Measurements from ENCODE around the gene RERE. TPM values are rescaled to one million over a fixed set of nuclear protein-coding genes. Genes with fewer than 3 reads are reported as not detected.

RERE gene
- total RNA-seq, 3 donors from 2014 or later: 99.5 to 204 (median 174) TPM

DNA sequence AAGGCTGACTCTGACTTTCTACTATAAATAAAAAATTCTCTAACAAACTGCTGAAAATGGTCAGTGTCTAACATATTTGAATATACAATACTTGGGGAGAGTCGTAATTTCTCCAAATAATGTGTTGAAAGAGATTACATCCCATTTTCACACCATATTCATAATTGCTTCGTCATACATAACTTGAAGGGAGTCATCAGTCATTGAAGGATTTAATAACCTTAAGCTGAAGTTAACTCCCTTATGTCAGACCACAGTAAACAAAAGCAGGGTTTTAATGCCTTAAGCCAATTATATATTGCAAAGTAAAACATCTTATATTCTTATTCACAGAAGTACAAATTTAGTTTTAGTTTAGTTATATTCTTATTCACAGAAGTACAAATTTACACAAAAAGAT lies 129.9 kb downstream of the RERE start:
- no peak for DNase-seq
- H3K4me3 ChIP-seq: no peak overlapping the region
- TF ChIP-seq, protein P1, sequence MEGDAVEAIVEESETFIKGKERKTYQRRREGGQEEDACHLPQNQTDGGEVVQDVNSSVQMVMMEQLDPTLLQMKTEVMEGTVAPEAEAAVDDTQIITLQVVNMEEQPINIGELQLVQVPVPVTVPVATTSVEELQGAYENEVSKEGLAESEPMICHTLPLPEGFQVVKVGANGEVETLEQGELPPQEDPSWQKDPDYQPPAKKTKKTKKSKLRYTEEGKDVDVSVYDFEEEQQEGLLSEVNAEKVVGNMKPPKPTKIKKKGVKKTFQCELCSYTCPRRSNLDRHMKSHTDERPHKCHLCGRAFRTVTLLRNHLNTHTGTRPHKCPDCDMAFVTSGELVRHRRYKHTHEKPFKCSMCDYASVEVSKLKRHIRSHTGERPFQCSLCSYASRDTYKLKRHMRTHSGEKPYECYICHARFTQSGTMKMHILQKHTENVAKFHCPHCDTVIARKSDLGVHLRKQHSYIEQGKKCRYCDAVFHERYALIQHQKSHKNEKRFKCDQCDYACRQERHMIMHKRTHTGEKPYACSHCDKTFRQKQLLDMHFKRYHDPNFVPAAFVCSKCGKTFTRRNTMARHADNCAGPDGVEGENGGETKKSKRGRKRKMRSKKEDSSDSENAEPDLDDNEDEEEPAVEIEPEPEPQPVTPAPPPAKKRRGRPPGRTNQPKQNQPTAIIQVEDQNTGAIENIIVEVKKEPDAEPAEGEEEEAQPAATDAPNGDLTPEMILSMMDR (IDR thresholded peaks at IDR 0.05): no peak
- no peaks in the 10 kb centered on the region for H3K9me3 ChIP-seq
- ATAC-seq: no peak
- H3K4me1 ChIP-seq (ENCODE audit: low read depth): peaks cover 15% of the 10 kb centered on the region
- H3K36me3 ChIP-seq (ENCODE audit: low read depth): no peaks in the 10 kb centered on the region
- intact Hi-C loops (cut with DNase I, micrococcal nuclease): loop anchor here in 1 of 2 donors (10.0 kb wide), 1 partner anchor 123 kb away; no protein-coding TSS in a partner anchor

DNA sequence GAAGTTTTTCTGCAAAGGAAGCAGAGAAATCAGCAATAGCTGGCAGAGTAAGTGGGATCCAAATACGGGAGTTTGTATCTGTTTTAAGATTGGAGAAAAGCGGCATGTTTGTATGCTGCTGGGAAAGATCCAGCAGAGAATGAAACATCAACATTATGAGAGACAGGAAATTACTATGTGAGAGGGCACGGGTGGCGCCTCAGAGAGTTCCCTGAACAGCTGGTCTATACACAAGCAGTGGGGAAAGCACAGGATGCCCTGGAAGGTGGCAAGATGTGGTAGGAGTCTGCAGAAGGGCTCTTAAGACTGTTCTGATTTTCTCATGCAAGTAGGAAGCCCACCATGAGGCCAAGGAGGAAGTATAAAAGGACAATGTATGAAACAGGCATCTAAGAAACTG lies 130.4 kb downstream of the RERE start:
- DNase-seq (peak; percentile 49 to 57 (median 54)), ATAC-seq (peak; percentile 87)
- Histone ChIP-seq H3K9me3 (no peaks in the 10 kb centered on the region), H3K4me1 (ENCODE audit: low read depth) (peaks cover 20% of the 10 kb centered on the region), H3K4me3 (no peak overlapping the region), H3K36me3 (ENCODE audit: low read depth) (no peaks in the 10 kb centered on the region)
- TF ChIP-seq, protein P1 (IDR thresholded peaks at IDR 0.05): no peak
- intact Hi-C loops (cut with DNase I, micrococcal nuclease): loop anchor here in 1 of 2 donors (10.0 kb wide), 1 partner anchor 122 kb away; no protein-coding TSS in a partner anchor

DNA sequence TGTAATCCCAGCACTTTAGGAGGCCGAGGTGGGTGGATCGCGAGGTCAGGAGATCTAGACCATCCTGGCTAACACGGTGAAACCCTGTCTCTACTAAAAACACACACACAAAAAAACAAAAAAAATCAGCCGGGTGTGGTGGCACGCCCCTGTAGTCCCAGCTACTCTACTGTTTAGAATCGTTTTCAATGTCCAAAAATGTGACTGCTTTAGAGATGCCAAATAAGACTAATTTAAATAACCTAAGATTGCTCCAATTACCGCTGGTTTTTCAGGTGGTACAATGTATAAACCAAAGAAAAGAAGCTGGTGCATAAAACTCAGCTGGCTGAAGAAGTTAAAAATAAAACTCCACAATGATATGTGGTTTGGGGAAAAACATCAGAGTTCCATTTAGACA lies 132.0 kb downstream of the RERE start:
- intact Hi-C loops (cut with DNase I, micrococcal nuclease): loop anchor here in 1 of 2 donors (10.0 kb wide), 1 partner anchor 121 kb away; no protein-coding TSS in a partner anchor
- TF ChIP-seq, protein P1 (IDR thresholded peaks at IDR 0.05): no peak
- Histone ChIP-seq H3K4me3 (no peak overlapping the region), H3K9me3 (no peaks in the 10 kb centered on the region), H3K4me1 (ENCODE audit: low read depth) (peaks cover 29% of the 10 kb centered on the region), H3K36me3 (ENCODE audit: low read depth) (no peaks in the 10 kb centered on the region)
- DNase-seq (no peak), ATAC-seq (no peak)

DNA sequence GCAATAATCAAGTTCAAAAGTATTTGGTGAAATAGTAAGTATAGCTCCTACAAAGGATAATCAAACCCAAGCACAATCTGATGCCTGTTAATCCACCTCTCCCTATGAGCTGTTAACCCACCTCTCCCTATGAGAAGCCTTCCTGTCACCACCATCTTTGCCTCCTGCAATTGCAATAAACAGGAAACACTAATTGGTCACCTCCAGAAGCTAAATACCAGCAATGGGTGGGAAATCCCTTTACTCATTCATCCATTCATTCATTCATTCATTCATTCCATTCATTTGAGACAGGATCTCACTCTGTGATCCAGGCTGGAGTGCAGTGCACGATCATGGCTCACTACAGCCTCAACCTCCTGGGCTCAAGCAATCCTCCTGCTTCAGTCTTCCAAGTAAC lies 132.8 kb downstream of the RERE start:
- TF ChIP-seq, protein P1 (IDR thresholded peaks at IDR 0.05): no peak
- Histone ChIP-seq H3K36me3 (ENCODE audit: low read depth) (no peaks in the 10 kb centered on the region), H3K9me3 (no peaks in the 10 kb centered on the region), H3K4me1 (ENCODE audit: low read depth) (peaks cover 37% of the 10 kb centered on the region), H3K4me3 (no peak overlapping the region)
- no peak for ATAC-seq
- intact Hi-C loops (cut with DNase I, micrococcal nuclease): loop anchor here in 1 of 2 donors (10.0 kb wide), 1 partner anchor 120 kb away; no protein-coding TSS in a partner anchor
- DNase-seq: no peak

DNA sequence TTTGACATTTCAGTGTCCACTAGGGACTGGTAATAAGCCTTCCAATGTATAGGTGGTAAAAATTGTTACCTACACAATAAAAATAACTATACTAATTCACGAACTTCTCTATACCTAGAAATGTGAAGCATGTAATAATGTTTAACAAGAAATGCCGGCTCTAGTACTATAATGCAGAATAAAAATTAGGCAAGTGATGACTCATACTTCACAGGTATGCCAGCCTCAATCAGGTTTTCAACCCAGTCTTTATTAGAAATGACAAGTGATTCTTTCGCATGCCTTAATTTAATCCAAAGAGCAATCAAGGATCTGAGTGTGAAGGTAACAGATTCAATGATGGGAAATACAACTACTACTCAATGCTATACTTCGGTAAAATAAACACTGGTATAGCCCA lies 134.9 kb downstream of the RERE start:
- H3K9me3 ChIP-seq: no peaks in the 10 kb centered on the region
- peaks cover 43% of the 10 kb centered on the region for H3K4me1 ChIP-seq (ENCODE audit: low read depth)
- no peaks in the 10 kb centered on the region for H3K36me3 ChIP-seq (ENCODE audit: low read depth)
- H3K4me3 ChIP-seq: no peak overlapping the region
- intact Hi-C loops (cut with DNase I, micrococcal nuclease): loop anchor here in 1 of 2 donors (10.0 kb wide), 1 partner anchor 118 kb away; no protein-coding TSS in a partner anchor
- TF ChIP-seq, protein P1 (IDR thresholded peaks at IDR 0.05): no peak
- no peak for ATAC-seq
- DNase-seq: no peak

Data from mucosa of descending colon (tissue), 3 donors.